DOHH2 (cell line): Measurements from ENCODE around the gene POMP.

Source experiments
- EZH2phosphoT487 ChIP-seq: fragments of 200-600 bp; sonication (generic); IDR thresholded peaks from 2 replicates; pipeline ENCODE4 v1.6.1; 2017; ENCODE audit warnings: borderline replicate concordance, mild to moderate bottlenecking, antibody characterized with exemption, low read length, moderate library complexity, mixed read lengths
- TF ChIP-seq, protein P1 (sequence below): fragments of 200-600 bp; sonication (generic); IDR thresholded peaks from one replicate; pipeline ENCODE4 v1.5.1; 2014; ENCODE audit warnings: antibody characterized with exemption, mild to moderate bottlenecking, low read depth, low read length; ENCODE audit not compliant: poor library complexity, severe bottlenecking

DNA sequence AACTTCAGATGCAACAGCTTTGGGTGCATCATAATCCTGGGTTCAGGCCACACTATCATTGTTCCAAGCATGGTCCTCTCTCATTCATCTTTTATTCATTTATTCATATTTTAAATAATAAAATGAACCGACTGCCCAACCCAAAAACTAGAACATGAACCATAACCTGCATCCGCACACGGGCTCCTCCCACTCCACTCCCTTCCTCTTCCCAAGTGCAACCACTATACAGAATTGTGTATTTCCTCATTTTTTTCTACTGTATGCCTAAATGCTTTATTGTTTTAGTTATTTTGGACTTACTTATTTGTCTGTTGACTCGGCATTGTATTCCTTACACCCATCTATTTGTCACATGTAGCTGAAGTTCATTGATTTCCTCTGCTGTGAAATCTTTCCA, 30.7 kb upstream of the POMP start:
- TF ChIP-seq, protein P1, sequence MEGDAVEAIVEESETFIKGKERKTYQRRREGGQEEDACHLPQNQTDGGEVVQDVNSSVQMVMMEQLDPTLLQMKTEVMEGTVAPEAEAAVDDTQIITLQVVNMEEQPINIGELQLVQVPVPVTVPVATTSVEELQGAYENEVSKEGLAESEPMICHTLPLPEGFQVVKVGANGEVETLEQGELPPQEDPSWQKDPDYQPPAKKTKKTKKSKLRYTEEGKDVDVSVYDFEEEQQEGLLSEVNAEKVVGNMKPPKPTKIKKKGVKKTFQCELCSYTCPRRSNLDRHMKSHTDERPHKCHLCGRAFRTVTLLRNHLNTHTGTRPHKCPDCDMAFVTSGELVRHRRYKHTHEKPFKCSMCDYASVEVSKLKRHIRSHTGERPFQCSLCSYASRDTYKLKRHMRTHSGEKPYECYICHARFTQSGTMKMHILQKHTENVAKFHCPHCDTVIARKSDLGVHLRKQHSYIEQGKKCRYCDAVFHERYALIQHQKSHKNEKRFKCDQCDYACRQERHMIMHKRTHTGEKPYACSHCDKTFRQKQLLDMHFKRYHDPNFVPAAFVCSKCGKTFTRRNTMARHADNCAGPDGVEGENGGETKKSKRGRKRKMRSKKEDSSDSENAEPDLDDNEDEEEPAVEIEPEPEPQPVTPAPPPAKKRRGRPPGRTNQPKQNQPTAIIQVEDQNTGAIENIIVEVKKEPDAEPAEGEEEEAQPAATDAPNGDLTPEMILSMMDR: no peak
- no peak for TF ChIP-seq EZH2phosphoT487
